ENCODE results near the gene GPR89A. TPM values are rescaled to one million over a fixed set of nuclear protein-coding genes. Genes with fewer than 3 reads are reported as not detected.

Gene GPR89A
- total RNA-seq, 4 donors from 2014 or later: 14.6 to 34.6 (median 28.6) TPM

- Histone ChIP-seq H3K4me3 (no peak overlapping the region), H3K27me3 (no peaks in the 10 kb centered on the region), H3K4me1 (no peaks in the 10 kb centered on the region), H3K9me3 (no peaks in the 10 kb centered on the region), H3K36me3 (no peaks in the 10 kb centered on the region), H3K27ac (no peak overlapping the region)
- TF ChIP-seq CTCF (IDR thresholded peaks at IDR 0.05) (no peak), POLR2A (IDR thresholded peaks at IDR 0.05) (no peak), POLR2AphosphoS5 (IDR thresholded peaks at IDR 0.05) (no peak), EP300 (IDR thresholded peaks at IDR 0.05) (no peak)
- ATAC-seq: no peak
- 78 to 91% methylated on average over 4 to 7 of the region's 7 CpGs for WGBS, 2 donors (ENCODE audit: low coverage in 1 of 2)
Observed at GRCh38 chr1:145705622-145706021, 97.8 kb downstream of the GPR89A start.

- no peak for TF ChIP-seq EP300 (IDR thresholded peaks at IDR 0.05)
- TF ChIP-seq POLR2AphosphoS5 (IDR thresholded peaks at IDR 0.05): no peak
- Histone ChIP-seq H3K36me3 (no peaks in the 10 kb centered on the region), H3K9me3 (no peaks in the 10 kb centered on the region), H3K27me3 (no peaks in the 10 kb centered on the region), H3K4me3 (no peak overlapping the region), H3K27ac (no peak overlapping the region), H3K4me1 (peaks cover 0 to 4% (median 0%) of the 10 kb centered on the region in 3 donors)
- WGBS, 2 donors (ENCODE audit: low coverage in 1 of 2): 89 to 100% methylated on average over 1 to 2 of the region's 2 CpGs
- no peak for ATAC-seq
Observed at GRCh38 chr1:145706086-145706664, 98.4 kb downstream of the GPR89A start.

- Histone ChIP-seq H3K4me1 (peaks cover 0 to 10% (median 0%) of the 10 kb centered on the region in 3 donors), H3K4me3 (no peak within 1 kb of the TSS), H3K27ac (no peak within 1 kb of the TSS), H3K9me3 (no peaks in the 10 kb centered on the region), H3K36me3 (no peaks in the 10 kb centered on the region), H3K27me3 (no peaks in the 10 kb centered on the region)
- ATAC-seq: no peak
- TF ChIP-seq POLR2A (IDR thresholded peaks at IDR 0.05): no peak
- no peak for TF ChIP-seq POLR2AphosphoS5 (IDR thresholded peaks at IDR 0.05)
- no peak for TF ChIP-seq CTCF (IDR thresholded peaks at IDR 0.05)
- TF ChIP-seq EP300 (IDR thresholded peaks at IDR 0.05): no peak
- WGBS, 2 donors (ENCODE audit: low coverage in 1 of 2): 62 to 80% methylated on average over 1 to 2 of the region's 9 CpGs
Observed at GRCh38 chr1:145707183-145707867, 99.5 kb downstream of the GPR89A start, which contains the start of gene PDZK1. PDZK1 (minus strand) TSS chr1:145707368; CDS start chr1:145688021, 19,347 bp downstream.

- TF ChIP-seq CTCF (IDR thresholded peaks at IDR 0.05): no peak
- TF ChIP-seq EP300 (IDR thresholded peaks at IDR 0.05): no peak
- no peak for TF ChIP-seq POLR2A (IDR thresholded peaks at IDR 0.05)
- TF ChIP-seq POLR2AphosphoS5 (IDR thresholded peaks at IDR 0.05): no peak
- Histone ChIP-seq H3K27ac (no peak overlapping the region), H3K27me3 (no peaks in the 10 kb centered on the region), H3K9me3 (no peaks in the 10 kb centered on the region), H3K4me1 (peaks cover 0 to 10% (median 0%) of the 10 kb centered on the region in 3 donors), H3K36me3 (no peaks in the 10 kb centered on the region), H3K4me3 (no peak overlapping the region)
- no peak for ATAC-seq
- 44% methylated on average over 5 of the region's 7 CpGs; no CpG with 5 or more reads in 1 of the 2 donors for WGBS, 2 donors (ENCODE audit: low coverage in 1 of 2)
Observed at GRCh38 chr1:145708063-145708462, 100.3 kb downstream of the GPR89A start.

GRCh38 chr1:145710291-145711027 lies 102.7 kb downstream of the GPR89A start:
- Histone ChIP-seq H3K4me3 (no peak overlapping the region), H3K4me1 (peaks cover 0 to 26% (median 0%) of the 10 kb centered on the region in 3 donors), H3K27me3 (no peaks in the 10 kb centered on the region), H3K27ac (no peak overlapping the region), H3K9me3 (no peaks in the 10 kb centered on the region), H3K36me3 (no peaks in the 10 kb centered on the region)
- no peak for ATAC-seq
- TF ChIP-seq EP300 (IDR thresholded peaks at IDR 0.05) (no peak), POLR2A (IDR thresholded peaks at IDR 0.05) (no peak), CTCF (IDR thresholded peaks at IDR 0.05) (no peak), POLR2AphosphoS5 (IDR thresholded peaks at IDR 0.05) (no peak)
- 65 to 82% methylated on average over 4 of the region's 4 CpGs for WGBS, 2 donors (ENCODE audit: low coverage in 1 of 2)

Measured in gastroesophageal sphincter (tissue), 4 donors.